Measurements from ENCODE around the gene MTERF2.

GRCh38 chr12:106947461-106947860 lies 39.5 kb downstream of the MTERF2 start:
- TF ChIP-seq POLR2A (IDR thresholded peaks at IDR 0.05) (no peak), CTCF (IDR thresholded peaks at IDR 0.05) (no peak)
